Right lung (tissue), 5 donors: Measurements from ENCODE around the gene CCDC40. TPM values are rescaled to one million over a fixed set of nuclear protein-coding genes. Genes with fewer than 3 reads are reported as not detected.
A peak's percentile ranks its signal among the peaks of the same experiment; 100 is the strongest.
"Not testable (repeated sequence)": the region's sequence is repeated elsewhere in the genome, so short reads cannot be mapped to it uniquely, and the experiment has no call there.

Experiments
- DNase-seq, 2 donors: peaks; one replicate each; pipeline ENCODE4 v3.0.0-alpha.2; 2013
- polyA plus RNA-seq, 5 donors: library from polyadenylated mRNA; unstranded; fragments of 120-200 nt; gene quantifications; one replicate each; pipeline versions ENCODE4 v1.2.1 to v1.2.3, GENCODE V29; 2013; ENCODE audit warnings: inconsistent platforms in 1 of 5, low replicate concordance in 1 of 5; ENCODE audit not compliant: insufficient read length in 5 of 5, insufficient read depth in 1 of 5

CCDC40 gene
- polyA plus RNA-seq, 5 donors = 7.2 to 17.2 (median 13.6) TPM

DNA sequence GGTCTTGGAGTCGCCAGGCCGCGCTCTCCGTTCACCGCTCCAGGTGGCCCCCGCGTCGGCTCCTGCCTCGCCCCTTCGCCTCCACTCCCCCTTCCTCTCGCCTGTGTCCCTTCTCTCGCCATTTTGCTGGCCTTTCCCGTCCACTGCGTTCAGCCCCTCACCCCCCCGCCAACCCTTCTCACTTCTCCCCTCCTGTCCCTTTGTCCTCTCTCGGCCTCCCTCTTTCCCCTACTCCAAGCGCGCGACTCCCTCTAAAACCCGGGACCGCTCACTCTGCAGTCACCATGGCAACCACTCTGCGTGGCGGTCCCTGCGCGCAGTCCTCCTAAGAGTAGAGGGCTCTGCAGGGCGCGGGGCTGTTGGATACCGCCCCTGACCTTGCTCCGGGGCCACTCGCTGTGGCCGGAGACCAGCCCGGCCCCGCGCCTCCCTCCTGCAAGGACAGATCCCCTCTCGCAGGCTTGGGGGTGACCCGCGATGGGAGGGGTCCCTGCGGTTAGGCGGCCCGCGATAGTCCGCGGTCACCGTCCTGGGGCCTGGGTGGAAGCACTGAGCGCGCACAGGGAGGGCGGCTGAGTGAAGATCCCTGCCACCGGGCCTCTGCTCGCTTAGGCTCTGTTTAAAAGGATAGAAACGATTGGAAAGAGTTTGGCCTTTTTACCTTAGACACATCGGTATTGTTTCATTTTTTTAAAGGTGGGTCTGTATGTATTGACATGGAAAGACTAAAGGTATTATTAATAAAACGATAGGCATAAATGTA, 454 bp downstream of the CCDC40 start:
- peak in 1 of 2 donors; percentile 70 for DNase-seq

DNA sequence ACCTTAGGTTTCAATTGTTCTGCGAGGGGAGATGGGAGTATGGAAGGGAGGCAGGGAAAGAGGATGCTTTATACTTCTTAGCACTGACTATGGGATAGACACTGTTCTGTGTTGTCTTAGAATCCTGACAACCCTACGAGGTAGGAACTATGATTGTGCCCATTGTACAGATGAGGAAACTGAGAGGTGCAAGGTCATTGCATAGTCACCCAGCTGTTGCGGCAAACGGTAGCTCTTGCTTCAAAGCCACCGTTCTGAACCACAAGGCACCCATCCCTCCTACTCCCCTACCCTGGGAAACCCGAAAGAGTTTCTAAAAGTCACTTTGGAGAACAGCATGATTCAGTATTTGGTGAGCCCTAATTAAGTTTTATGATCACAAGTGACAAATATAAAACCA, 7.5 kb downstream of the CCDC40 start:
- no peak for DNase-seq

DNA sequence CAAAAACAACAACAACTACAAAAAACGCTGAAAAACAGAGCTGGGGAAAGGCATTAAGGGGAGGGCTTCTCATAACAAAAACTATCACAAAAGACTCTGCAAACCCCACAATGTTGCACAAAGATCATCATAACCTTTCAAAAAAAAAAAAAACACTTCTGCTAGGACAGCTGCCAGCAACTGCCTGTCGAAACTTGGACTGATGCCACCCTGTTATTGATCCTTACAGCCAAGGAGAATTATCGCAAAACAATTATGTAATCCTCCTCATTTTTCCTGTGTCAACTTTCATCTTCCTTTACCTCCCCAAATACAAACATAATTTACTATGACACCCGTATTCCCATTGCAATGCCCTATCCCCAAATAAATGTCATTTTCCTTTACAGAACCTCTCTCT, 9.3 kb downstream of the CCDC40 start:
- no peak for DNase-seq

GRCh38 chr17:80046709-80047108, 10.3 kb downstream of the CCDC40 start:
- DNase-seq = not testable (repeated sequence)

- no peak for DNase-seq
Measured at GRCh38 chr17:80047176-80047575, 10.7 kb downstream of the CCDC40 start.

DNA sequence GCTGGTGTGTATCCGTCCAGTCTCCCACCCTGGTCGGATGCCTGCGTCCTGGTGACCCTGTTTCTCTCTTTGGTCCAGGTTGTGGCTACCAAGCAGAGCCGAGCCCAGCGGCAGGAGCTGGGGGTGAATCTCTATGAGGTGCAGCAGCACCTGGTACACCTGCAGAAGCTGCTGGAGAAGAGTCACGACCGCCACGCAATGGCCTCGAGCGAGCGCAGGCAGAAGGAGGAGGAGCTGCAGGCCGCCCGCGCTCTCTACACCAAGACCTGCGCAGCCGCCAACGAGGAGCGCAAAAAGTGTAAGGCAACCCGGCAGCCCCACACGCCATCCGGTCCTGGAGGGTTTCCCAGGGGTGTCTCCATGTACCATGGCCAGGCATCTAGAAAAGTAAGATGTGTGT, 13.5 kb downstream of the CCDC40 start:
- no peak for DNase-seq

- no peak for DNase-seq
Measured at GRCh38 chr17:80050706-80051105, 14.3 kb downstream of the CCDC40 start.

DNA sequence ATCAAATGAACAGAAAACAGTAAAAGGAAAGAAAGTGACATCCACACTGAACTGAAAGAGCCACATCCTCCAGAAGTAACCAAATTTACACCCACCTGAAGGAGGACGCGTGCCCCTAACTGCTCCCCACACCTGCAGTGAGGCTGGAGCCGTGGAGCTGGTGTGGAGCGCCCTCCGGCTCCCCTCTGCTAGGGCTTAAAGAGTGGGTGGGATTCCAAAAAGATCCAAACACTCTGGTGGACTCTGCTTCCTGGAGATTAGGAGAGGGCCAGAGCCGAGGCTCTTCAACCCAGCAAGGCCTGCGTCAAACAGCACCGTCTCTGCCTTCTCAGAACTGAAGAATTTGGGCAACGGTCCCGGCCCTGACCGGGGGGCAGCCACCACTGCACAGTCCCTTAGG, 15.2 kb downstream of the CCDC40 start:
- no peak for DNase-seq

DNA sequence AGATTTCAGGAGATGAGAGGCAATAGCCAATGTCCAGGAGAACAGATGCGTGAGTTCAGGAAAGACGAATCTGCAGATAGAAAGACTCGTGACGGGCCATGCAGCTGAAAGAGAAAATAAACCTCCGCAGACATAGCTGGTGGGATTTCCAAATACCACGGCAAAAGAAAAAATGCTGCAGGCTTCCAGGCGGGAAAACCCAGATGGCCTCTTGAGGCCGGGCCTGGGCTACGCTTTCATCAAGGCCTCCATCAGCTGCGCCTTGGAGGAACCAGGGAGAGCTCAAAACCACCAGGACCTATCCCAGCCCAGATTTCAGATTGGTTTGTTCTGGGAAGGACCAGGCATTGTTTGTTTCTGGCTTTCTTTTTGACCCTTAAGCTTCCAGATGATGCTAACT, 16.7 kb downstream of the CCDC40 start:
- DNase-seq = no peak

- DNase-seq = no peak
Measured at GRCh38 chr17:80055597-80055996, 19.2 kb downstream of the CCDC40 start.

DNA sequence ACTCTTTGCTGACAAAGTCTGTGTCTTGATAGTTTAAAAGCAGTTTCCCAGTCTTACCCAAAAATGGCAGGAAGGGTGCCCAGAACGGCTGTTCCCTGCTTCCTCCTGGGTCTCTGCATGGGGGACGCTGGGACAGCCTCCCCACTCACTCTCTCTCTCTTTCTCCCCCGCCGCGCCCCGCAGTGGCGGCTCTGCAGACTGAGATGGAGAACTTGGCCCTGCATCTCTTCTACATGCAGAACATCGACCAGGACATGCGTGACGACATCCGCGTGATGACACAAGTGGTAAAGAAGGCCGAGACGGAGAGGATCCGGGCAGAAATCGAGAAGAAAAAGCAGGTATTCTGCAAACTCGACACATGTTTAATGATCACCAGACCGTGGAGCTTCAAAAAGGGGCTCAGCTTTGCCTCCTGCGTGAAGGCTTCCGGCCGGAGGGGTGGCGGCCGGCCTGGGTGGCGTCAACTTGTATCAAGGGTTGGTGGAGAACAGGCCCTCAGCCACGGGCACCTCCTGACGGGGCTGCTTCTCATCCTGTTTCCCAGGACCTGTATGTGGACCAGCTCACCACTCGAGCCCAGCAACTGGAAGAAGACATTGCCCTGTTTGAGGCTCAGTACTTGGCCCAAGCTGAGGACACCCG, 22.0 kb downstream of the CCDC40 start:
- DNase-seq = no peak

DNA sequence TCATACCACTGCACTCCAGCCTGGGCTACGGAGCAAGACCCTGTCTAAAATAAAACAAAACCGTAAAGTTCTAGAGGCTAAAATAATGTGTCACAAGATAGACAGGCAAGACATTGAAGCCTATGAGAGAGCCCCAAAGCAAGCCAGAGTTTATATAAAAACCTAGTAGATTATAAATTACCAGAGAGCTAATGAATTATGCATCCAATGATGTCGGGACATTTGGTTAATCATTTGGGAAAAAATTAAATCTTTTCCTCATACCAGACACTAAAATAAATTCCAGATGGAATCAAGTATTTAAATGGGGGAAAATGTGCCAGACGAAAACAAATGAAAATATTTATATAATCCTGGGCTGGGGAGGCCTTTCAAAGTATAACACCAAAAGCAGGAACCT, 24.2 kb downstream of the CCDC40 start:
- DNase-seq = no peak

- no peak for DNase-seq
Measured at GRCh38 chr17:80061421-80061820, 25.0 kb downstream of the CCDC40 start.

GRCh38 chr17:80063830-80064585, 27.6 kb downstream of the CCDC40 start:
- no peak for DNase-seq

- DNase-seq = no peak
Measured at GRCh38 chr17:80064696-80065095, 28.3 kb downstream of the CCDC40 start.

- DNase-seq = no peak
Measured at GRCh38 chr17:80065478-80066170, 29.2 kb downstream of the CCDC40 start.

- no peak for DNase-seq
Measured at GRCh38 chr17:80067393-80067986, 31.0 kb downstream of the CCDC40 start.

- peak in 1 of 2 donors; percentile 39 for DNase-seq
Measured at GRCh38 chr17:80068301-80069222, 32.1 kb downstream of the CCDC40 start.

GRCh38 chr17:80070375-80071115, 34.1 kb downstream of the CCDC40 start:
- no peak for DNase-seq
